22Rv1 (cell line): ENCODE measurements around the gene FAM3C.

Source experiments
- CTCF ChIP-seq: fragments of 450-650 bp; IDR thresholded peaks from 2 replicates; pipeline ENCODE4 v1.5.1; 2017; ENCODE audit warnings: mild to moderate bottlenecking
- ZFX ChIP-seq: fragments of 450-650 bp; IDR thresholded peaks from 2 replicates; pipeline ENCODE4 v1.6.1; 2017; ENCODE audit warnings: antibody characterized with exemption, borderline replicate concordance

- TF ChIP-seq CTCF (no peak), ZFX (no peak)
Observed at GRCh38 chr7:121431996-121432395, 35.9 kb upstream of the FAM3C start.
